HL-60/S4 treated with phorbol 12-myristate 13-acetate at 8.2 ng/mL for 4 days and 3 days (cell line): Measurements from ENCODE around the gene DZIP1.
"Not testable (repeated sequence)": the region's sequence is repeated elsewhere in the genome, so short reads cannot be mapped to it uniquely, and the experiment has no call there.

Experiments
- in situ Hi-C: fragments of 300-500 bp; cut with MboI; formaldehyde crosslinking; loops from 2 replicates; pipeline ENCODE4 v1.15.0; 2022; ENCODE audit warnings: low sequenced_read_pairs

Gene DZIP1

DNA sequence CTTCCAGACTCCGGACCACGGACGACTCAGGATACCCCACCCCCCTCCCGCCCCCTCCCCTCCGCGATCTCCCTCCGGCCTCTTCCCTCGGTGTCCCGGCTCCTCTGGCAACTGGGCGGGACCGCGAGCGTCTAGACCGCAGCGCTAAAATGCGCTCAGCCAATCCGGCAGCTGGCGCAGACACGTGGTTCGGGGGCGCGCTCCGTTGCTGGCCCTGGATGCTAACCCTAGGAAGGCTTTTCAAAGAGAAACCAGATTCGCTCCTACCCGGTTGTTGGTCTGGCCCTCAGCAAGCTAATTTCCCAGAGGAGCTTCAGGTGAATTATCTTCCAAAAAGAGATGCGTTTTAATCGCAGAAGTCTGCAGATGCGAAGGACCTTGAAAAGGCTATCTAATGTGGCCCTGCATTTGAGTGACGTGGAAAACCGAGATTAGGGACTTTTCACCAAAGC lies at the start of gene DZIP1:
TSS of gene DZIP1 (minus strand) at position 106 of the 452 bp plus-strand sequence. CDS start 2,677 bp downstream, outside the sequence.
- in situ Hi-C loops: no loop called here

DNA sequence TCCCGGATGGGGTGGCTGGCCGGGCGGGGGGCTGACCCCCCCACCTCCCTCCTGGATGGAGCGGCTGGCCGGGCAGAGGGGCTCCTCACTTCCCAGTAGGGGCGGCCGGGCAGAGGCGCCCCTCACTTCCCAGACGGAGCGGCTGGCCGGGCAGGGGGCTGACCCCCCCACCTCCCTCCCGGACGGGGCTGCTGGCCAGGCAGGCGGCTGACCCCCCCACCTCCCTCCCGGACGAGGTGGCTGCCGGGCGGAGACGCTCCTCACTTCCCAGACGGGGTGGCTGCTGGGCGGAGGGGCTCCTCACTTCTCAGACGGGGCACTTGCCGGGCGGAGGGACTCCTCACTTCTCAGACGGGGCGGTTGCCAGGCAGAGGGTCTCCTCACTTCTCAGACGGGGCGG lies 46.5 kb upstream of the DZIP1 start:
- in situ Hi-C loops: not testable (repeated sequence)

GRCh38 chr13:95689582-95689926 lies 45.0 kb upstream of the DZIP1 start:
- in situ Hi-C loops: no loop called here

DNA sequence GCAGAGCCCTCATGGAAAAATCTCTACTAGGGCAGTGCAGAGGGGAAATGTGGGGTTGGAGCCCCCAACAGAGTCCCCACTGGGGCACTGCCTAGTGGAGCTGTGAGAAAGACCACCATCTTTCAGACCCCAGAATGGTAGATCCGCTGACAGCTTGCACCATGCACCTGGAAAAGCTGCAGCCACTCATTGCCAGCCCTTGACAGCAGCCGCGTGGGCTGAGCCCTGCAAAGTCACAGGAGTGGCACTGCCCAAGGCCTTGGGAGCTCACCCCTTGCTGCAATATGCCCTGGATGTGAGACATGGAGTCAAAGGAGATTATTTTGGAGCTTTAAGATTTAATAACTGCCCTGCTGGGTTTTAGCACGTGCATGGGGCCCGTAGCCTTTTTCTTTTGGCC lies 40.5 kb upstream of the DZIP1 start:
- in situ Hi-C loops: not testable (repeated sequence)

GRCh38 chr13:95684418-95684817 lies 39.9 kb upstream of the DZIP1 start:
- in situ Hi-C loops: no loop called here

DNA sequence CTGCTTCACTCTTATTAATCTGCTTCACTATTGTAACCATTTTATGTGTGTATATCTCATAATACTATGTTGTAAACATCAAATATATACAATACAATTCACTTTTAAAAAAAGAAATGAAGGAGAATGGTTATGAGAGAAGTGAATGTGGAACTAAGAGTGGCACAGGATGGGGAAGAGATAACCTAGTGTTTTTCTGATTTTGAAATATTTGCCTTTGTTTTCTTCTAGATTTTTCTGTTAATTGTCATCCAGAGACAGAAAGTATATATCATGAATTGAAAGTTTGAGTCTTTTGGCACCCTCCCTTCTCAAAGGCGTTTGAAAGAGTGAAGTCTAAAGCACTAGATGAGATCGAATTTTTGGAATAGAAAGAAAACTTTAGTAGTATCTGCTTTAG lies 35.2 kb upstream of the DZIP1 start:
- in situ Hi-C loops: no loop called here

- in situ Hi-C loops: no loop called here
Measured at GRCh38 chr13:95678967-95679366, 34.5 kb upstream of the DZIP1 start.

- in situ Hi-C loops: no loop called here
Measured at GRCh38 chr13:95677564-95678266, 33.2 kb upstream of the DZIP1 start.

DNA sequence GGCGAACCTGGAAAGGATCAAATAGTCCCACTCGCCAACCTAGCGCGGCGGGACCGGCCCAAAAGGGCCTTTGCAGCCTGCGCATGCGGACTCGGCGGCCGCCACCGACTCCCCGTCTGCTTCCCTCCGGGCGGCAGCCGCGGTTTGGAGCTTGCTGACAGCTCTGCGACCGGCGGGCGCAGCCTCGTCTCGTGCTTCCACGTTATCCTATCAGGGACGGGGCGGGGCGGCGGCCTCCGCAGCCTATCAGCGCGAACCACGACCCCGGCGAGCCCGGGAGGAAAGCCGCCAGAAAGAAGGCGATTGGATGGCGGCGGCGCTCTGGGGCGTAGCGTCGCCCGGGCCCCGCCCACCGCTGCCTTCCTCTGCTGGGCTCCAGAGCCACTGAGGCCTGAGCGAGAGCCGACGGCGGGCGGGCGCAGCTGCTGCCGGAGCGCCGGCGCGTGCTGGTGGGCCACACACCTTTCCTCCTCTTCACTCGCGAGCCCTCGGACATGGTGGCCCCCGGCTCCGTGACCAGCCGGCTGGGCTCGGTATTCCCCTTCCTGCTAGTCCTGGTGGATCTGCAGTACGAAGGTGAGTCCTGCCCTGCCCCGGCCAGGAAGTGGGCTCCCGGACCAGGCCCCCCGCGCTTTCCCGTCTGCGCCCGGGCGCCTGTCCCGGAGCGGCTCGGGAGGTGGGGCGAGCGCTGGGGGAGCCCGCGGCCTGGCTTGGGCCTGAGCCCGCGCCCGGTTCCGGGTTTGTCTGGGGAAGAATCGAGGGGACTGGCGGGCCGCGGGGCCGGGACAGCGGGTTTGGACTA lies 32.5 kb upstream of the DZIP1 start, which contains the start of gene DNAJC3:
TSS of gene DNAJC3 (plus strand) at position 378 of the 802 bp plus-strand sequence. CDS start at position 495, 117 bp downstream.
- in situ Hi-C loops: no loop called here

DNA sequence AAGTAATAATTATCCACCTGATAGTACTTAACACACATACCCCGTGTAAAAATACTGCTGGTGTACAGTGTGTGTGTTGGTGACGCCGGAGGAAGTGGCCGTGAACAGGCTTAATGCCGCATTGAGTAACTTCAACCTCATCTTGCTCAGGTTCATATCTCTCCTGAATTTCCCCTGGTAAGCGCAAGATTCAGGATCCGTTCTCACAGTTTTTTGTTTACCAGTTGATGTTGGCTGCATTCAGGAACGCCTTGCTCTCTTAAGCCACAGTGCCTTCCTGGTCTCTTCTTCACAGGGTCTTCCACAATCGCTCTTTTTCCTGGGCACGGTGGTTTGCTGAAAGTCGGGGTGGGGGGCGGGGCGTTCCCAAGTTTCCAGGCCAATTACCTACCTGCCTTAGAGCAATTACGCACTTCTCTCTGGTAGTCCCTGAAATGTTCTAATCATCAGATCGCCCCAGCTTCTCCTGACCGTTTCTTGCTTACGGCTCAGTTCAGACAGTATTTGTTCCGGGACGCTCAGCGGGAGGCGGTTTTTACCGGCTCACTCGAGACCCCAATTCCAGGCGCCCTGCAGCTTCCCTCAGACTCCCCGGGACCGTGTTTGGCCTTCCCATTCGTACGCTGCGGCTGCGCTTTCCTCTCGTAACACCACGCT lies 31.7 kb upstream of the DZIP1 start:
- in situ Hi-C loops: no loop called here

DNA sequence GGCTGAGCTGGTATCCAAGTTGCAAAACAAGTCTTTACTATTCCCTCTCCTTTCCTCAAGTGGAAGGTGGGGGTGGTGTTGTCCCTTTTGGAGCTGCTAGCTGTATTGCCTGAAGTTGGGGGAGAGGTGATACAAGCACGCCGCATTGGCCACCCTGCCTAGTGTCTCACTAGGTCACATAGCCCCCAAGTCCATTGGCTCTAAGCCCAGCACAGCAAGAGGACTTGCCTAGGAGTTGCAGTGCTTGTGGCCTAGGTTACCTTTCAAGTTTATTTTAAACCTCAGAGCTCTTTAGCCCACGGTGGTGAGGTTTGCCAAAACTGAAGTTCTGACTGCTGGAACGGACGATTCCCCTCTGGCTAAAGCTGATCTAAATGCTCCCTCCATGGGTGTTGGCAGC lies 27.1 kb upstream of the DZIP1 start:
- in situ Hi-C loops: no loop called here

- in situ Hi-C loops: not testable (repeated sequence)
Measured at GRCh38 chr13:95667235-95667634, 22.7 kb upstream of the DZIP1 start.

DNA sequence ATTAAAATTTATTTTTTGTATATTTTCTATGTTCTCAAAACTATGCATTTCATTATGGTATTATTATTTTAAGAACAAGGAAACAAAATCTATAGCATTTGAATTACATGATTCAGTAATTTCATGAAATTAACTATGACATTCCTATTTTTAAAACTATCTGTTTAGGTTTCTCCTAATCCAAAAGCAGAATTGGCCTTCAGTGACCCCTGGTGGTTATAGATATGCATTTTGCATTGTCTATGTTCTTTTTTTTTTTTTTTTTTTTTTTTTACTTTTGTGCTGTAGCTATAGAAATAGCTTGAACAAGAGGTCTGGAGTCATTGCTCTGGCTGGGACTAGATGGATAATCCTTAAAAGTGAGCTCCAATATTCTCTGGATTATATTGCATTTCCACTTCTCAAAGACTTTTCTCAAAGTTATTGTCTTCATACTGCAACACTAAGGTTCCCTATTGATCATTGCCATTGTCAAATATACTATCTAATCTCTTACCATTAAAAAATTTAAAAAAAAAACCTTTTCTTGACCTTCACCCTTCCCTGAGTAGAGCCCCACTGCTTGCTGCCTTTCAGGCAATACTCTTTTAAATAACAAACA lies 16.6 kb upstream of the DZIP1 start:
- in situ Hi-C loops: no loop called here

GRCh38 chr13:95659500-95659899 lies 15.0 kb upstream of the DZIP1 start:
- in situ Hi-C loops: no loop called here

DNA sequence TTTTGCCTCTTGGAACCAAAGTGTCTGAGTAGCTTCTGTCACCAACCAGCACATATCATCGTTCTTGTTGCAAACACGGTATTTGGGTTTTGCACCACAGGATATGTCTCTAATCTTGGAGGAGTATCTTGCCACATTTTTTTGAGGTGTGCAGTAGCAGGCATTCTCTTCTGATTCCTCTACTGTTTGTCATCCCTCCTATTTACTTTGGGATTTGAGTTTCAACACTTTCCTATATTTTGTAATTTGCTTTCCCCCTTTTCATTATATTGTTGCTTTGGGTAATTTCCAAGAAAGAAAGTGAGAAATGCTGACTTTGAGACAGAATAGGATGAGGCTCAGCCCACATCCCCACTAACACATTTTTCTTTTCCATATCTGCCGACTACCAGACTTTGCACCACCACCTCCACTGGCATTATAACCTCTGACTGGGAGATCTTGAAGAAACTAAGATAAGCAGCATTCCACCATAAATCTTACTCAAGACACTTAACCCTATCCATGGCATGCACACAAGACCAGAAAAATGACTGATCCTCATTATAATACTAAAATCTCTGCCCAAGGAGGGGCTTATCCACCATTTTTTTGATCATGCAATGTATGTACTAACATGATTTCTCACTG lies 12.0 kb upstream of the DZIP1 start:
- in situ Hi-C loops: no loop called here

- in situ Hi-C loops: no loop called here
Measured at GRCh38 chr13:95652821-95653220, 8.3 kb upstream of the DZIP1 start.

DNA sequence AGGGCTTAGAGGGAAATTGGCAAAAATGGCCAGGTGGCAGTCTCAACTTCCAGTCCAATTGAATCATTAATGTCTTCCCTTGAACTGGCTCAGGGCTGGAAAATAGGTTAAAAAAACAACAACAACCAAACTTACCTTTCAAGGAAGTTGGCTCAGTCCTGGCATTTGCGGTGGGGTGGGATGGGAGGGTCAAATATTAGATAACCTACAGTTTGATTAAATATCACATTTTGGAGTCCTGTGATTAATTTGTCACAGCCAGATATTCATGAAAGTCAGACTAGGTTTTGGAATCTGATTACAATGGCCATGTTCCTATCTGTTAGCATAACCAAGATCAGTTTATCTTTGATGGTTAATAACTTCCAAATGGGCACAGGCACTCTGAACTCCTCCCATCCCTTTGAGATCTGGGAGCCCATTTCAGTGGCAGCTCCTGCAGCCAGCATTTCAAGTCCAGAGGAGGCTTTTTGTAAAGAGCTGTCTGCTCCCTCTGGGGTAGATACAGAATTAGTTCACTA lies 7.8 kb upstream of the DZIP1 start:
- in situ Hi-C loops: no loop called here

GRCh38 chr13:95650696-95651095 lies 6.2 kb upstream of the DZIP1 start:
- in situ Hi-C loops: no loop called here

GRCh38 chr13:95647321-95647720 lies 2.8 kb upstream of the DZIP1 start:
- in situ Hi-C loops: no loop called here

DNA sequence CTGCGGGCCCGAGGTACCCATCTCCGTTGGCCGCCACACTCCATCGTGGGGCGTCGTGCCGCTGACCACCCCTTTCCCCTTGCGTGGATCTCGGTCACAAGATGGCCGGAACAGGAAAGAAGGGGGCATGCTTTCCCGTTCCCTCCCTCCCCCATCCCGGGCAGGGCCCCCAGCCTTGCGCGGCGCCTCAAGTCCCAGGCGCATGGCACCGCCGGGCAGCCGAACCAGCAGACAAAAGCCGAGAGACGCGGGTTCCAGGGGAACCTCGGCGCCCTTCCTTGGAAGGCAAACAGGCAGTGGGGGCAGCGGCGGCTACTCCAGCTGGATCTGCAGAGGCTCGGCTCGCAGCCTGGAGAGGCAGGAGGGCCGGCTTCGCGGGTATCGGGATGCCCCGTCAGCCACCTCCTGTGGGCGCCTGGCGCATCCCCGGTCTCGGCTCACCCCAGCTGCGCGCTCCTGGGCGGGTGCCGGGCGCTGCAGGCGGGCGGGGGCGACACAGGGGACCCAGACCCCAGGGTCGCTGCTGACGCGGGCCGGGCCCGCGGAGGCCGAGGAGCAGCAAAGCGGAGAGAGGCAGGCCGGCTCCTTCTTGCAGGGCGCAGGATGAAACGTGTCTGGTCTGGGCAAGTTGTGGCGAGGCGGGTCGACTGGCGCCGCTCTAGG lies 439 bp downstream of the DZIP1 start:
- in situ Hi-C loops: no loop called here
